C4-2B (cell line): ENCODE data around the gene AMOTL2.

ENCODE experiments used
- CTCF ChIP-seq: fragments of 450-650 bp; conservative IDR thresholded peaks from 2 replicates; pipeline ENCODE4 v1.5.1; 2017; ENCODE audit warnings: mild to moderate bottlenecking
- ZFX ChIP-seq: fragments of 450-650 bp; IDR thresholded peaks from 2 replicates; pipeline ENCODE4 v1.6.1; 2017

DNA sequence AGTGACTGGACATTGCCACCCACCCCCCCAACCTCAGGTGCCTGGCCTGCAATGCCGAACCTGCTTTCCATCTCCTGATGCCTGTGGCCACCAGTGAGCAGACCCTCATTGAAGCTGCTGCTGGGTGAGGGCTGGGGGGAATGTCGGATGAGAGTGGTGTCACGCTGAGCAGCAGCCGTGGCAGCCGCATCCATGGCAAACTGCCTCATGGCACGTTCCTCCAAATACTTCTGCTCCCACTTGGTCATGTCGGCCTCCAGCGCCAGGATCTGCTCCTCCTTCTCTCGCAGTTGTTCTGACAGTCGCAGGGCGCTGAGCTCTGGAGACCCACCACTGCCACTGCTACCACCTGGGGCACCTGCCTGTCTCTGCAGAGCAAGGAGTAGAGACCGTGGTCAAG is 14.2 kb downstream of the AMOTL2 start:
- TF ChIP-seq CTCF = no peak
- TF ChIP-seq ZFX = no peak
